Measurements from ENCODE around the gene BRAF.
"Not testable (repeated sequence)": the region's sequence is repeated elsewhere in the genome, so short reads cannot be mapped to it uniquely, and the experiment has no call there.

The BRAF gene

DNA sequence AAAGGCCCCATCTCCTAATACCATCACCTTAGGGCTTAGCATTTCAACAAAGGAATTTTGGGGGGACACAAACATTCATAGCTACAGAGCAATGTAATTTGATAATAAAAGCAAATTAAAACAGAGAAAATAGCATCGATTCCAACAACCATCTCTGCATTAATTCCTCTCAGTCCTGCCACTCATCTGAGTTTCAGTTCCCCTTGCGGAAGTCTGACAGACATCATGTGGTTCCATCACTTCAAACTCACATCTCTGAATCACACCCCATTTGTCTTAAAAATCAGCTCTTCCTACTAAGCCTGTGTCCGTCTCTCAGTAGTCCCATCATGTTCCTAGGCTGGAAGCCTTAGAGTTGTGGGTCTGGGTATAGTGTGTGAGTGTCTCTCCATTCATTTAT is 248.4 kb downstream of the BRAF start:
- no peak for DNase-seq

DNA sequence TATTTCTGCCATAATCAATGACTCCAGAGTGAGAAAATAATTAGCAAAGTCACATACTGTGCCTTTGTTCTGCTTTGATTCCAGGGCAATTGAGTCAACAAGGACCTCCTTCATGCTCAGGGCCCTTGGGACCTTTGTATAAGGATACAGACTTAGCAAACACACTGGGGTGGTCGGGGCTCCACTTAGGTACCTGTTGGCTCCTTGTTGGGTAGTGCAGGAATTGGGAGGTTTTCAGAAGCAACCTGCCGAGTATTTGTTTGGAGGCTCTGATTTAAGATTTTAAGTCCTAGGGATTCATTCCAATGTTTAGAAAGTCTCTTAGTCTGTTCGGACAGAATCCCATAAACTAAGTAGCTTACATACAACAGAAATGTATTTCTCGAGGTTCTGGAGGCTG is 249.0 kb downstream of the BRAF start:
- DNase-seq: no peak

DNA sequence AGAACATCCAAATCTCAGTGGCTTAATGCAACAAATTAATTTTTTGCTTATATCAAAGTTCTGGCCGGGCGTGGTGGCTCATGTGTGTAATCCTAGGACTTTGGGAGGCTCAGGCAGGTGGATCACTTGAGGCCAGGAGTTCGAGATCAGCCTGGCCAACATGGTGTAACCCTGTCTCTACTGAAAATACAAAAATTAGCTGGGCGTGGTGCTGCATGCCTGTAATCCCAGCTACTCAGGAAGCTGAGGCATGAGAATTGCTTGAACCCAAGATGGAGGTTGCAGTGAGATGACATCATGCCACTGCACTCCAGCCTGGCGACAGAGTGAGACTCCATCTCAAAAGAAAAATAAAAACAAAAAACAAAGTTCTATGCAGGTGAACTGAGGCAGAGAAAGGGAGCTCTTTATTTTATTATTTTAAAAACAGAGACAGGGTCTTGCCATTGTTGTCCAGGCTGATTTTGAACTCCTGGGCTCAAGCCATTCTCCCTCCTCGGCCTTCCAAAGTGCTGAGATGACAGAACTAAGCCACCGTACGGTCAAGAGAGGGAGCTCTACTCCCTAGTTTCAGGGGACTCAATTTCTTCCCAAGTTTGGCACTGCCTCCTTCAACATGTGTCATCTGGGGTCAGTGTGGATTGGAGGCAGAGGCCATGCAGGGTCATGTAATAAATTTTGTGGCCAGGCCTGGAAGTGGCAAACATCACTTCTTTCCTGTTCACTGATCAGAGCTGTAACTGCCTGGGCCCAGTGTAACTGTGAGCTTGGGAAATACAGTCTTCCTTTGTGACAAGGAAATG is 249.6 kb downstream of the BRAF start:
- DNase-seq: peak; percentile 61

DNA sequence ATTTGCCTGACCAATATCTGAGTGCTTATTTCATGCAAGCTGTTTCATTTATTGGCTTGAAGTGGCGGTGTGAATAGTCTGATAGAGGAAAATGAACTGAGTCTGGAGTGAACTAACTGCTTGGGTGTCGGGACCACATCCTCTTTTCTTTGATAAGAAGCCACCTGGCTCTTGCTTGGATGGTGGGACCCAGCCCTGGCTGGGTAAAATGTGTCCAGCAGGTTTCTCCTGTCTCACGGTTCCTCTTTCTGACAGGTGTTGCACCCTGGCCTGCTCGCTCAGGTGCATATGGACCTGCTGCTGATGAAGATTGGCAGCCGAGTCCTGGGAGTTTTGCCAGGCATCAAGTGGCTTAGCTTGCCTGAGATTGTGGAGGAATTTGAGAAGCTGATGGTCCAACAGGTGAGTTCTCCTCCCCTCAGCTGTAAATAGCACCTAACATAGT is 250.4 kb downstream of the BRAF start:
- DNase-seq: no peak

DNA sequence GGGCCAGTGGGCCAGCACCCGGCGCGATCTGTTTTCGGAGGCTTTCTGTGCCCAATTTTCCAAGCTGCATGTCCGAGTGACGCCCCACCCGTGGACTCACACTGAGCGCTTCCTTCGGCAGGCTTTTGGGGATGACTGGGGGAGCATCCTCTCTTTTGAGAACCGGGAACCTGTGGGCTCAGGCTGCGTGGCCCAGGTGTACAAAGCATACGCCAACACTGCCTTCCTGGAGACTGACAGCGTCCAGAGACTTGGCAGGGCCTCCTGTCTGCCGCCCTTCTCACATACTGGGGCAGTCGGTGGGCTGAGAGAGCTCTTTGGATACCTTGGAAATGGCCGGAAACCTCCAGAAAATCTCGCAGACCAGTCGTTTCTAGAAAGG is 251.0 kb downstream of the BRAF start:
- no peak for DNase-seq

DNA sequence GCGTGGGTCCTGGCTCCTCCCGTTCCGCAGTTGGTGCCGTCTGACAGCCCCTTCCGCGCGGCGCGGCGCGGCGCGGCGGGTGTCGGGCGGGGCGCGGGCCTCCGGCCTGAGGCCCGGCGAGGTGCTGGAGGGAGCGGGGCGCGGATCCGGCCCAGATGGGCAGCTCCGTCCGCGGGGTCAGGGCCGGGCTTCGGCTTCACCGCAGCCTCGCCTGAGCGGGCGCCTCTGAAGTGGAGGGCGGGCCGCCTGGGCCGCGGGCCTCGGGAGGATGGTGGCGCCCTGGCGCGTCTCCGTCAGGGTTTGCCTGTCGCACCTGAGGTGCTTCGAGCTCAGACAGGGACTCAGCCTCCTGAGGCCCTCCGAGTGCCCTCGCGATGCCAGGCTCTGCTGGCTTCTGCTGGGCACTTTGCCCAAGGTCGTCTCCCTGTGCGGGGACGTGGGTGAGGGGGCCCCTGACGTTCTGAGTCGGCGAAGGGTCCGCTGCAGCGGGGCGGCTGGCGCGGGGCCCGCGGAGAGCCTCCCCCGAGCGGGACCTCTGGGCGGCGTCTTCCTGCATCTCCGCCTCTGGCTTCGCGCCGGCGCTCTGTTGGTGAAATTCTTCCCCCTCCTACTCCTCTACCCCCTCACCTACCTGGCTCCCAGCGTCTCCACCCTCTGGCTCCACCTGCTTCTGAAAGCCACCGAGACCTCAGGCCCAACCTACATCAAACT is 251.5 kb downstream of the BRAF start:
- DNase-seq: peak; percentile 9

DNA sequence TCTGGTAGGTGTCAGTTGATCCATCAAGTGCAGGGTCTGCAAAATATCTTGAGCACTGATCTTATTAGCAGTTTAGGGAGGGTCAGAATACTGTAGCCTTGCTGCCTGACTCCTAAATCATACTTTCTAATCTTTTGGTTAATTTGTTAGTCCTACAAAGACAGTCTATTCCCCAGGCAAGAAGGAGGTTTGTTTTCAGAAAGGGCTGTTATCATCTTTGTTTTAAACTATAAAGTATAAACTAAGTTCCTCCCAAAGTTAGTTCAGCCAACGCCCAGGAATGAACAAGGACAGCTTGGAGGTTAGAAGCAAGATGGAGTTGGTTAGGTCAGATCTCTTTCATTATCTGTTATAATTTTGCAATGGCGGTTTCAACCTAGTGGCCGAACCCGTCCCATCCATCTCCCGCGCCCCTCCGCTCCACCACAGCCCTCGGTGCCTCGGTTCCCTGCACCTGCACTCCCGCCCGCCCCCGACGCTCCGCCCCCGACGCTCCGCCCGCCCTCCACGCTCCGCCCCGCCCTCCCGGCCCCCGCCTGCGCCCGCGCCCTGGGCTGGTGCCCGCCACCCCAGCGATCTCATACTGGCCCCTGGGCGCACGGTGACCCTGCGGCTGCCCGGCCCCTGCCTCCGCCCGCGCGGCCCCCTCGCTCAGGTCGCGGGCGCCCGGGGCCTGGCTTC is 252.2 kb downstream of the BRAF start, which contains the start of gene ADCK2:
Gene ADCK2 (plus strand): TSS at position 564 of the 681 bp plus-strand sequence. CDS start 386 bp downstream, outside the sequence.
- no peak for DNase-seq

DNA sequence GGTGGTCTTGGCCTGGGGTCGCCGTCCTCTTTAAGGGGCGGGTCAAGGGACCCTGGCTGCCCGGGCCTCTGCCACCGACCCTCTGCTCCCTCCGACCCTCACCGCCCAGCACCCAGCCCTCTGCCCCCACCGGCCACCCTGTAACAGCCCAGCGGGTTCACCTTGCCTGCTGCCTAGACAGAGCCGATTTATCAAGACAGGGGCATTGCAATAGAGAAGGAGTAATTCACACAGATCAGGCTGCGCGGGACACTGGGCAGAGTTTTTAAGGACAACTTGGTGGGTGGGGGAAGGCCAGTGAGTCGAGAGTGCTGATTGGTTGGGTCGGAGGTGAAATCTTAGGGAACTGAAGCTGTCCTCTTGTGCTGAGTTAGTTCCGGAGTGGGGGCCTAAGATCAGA is 252.8 kb downstream of the BRAF start:
- no peak for DNase-seq

DNA sequence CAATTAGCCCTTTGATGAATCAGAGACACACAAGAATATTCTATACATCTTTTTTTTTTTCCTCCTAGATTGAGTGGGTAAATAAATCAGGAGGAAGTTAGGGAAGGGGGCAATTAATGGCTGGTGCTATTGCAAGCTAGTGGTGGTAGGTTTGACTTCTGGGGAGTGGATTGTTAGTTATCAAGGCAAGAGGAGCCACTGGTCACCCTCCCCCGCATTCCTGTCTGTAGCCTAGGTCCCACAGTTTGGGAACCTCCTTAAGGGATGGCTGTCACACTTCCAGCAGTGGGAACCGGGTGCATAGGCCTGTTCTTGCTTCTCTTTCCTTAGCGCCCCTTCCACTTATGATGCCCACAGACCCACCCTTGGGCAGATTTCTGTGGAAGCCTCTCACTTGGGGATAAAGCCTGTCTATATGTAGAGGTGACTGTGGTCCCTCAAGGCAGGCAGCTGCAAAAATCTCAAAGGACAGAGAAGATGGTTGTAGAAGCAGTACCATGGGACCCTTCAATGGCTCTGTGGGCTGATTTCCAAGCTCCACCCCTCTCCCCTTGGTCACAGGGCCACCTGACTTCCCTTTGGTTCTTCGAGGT is 254.3 kb downstream of the BRAF start:
- no peak for DNase-seq

DNA sequence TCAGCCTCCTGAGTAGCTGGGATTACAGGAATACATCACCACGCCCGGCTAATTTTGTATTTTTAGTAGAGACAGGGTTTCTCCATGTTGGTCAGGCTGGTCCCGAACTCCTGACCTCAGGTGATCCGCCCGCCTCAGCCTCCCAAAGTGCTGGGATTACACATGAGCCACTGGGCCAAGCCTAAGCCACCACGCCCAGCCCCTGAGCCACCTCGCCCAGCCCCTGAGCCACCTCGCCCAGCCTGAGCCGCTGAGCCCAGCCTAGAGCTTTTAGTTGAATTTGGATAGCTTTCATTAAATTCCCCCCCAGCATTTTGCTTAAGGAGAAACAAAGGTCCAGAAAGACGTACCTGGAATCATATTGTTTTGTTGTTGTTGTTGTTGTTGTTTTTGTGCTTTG is 254.9 kb downstream of the BRAF start:
- not testable (repeated sequence) for DNase-seq

DNA sequence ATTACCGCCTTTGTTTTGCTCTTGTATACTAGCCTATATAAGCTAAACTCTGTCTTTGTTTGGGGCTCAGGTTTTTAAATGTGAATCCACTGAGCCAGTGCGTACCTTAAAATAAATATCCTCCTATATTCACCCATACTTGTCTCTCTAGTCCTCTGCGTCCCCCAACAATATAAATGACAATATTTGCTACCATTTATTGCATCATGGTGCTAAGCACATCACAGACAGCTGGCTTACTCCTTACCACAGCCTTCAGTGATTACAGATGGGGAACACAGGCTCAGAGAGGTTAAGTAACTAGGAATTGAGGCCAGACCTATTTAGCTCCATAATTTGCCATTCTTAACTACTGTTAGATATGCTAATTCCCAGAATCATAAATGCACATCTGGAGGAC is 255.4 kb downstream of the BRAF start:
- DNase-seq: no peak

All from kidney glomerular epithelial cell (primary cell).